NOMO-1 treated with dmso at 0.1 percent for 144 hours (cell line): ENCODE results near the gene APBA3.

Experiments used
- DNase-seq: peaks from one replicate; lab custom pipeline; 2025; ENCODE audit not compliant: unreplicated experiment; lab: John Stamatoyannopoulos, UW

The APBA3 gene

DNA sequence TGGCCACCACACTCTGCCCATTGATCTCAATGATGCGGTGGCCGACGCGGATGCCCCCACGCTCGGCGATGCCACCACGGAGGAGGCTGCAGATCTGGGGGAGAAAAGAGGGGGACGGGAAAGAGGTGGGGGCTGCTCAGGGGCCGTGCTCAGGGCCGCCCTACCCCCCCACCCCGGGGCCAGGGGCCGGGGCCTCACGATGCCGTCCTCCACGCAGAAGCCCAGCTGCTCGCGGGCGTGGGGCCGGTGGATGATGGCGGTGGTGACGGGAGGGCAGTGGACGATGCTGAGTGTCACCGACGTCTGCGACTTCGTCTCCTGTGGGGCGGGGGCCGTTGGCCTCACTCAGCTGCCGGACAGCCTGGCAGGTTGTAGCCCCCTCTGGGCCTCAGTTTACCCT lies 10.3 kb downstream of the APBA3 start:
- DNase-seq, result no peak

- no peak for DNase-seq
These were observed 11.3 kb downstream of the APBA3 start for GRCh38 chr19:3750211-3750610.

DNA sequence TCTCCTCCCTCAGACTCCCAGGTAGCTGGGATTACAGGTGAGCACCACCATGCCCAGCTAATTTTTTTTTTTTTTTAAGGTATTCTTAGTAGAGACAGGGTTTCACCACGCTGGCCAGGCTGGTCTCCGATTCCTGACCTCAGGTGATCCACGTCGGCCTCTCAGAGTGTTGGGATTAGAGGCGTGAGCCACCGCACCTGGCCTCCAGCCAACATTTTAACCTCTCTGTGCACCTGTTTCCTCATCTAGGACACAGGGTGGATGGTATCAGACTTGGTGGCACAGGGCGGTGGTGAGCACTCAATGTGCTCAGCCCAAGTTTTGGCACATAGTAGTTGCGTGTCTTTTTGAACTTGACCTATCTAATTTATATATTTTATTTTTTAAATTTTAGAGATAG lies 12.5 kb downstream of the APBA3 start:
- DNase-seq, result no peak

DNA sequence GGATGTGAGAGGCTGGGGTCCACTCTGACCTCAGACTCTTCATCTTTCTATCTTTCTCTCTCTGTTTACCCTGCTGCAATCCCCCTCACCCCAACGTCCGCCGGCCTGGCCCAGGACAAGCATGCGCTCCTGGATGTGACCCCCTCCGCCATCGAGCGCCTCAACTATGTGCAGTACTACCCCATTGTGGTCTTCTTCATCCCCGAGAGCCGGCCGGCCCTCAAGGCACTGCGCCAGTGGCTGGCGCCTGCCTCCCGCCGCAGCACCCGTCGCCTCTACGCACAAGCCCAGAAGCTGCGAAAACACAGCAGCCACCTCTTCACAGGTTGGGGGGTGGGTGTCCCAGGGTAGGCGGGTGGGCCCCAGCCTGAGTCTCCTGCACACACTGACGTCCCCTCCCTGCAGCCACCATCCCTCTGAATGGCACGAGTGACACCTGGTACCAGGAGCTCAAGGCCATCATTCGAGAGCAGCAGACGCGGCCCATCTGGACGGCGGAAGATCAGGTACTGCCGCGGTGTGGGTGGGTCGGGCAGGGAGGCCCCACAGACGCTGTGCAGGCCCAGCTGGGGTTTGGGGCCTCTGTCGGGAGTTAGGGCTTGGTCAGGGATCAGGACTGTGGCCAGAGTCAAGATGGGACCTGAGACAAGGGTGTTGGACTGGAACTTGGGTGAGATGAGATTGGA lies 15.0 kb downstream of the APBA3 start:
- DNase-seq, result no peak

GRCh38 chr19:3745363-3746045 lies 16.0 kb downstream of the APBA3 start:
- DNase-seq, result no peak

DNA sequence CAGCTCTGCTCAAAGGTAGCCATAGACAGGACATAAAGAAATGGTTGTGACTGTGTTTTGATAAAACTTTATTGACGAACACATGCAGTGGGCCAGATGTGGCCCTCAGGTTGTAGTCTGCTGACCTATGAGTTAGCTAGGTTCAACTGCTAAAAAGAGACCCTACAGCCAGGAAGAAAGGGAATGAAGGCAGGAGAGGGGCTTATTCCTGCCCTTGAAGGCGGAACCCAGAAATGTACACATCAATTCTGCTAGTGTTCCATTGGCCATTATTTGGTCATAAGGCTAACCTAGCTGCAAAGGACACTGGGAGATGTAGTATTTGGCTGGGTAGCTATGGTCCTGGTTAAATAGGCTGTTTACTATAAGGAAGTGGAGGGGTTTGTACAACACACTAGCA lies 18.0 kb downstream of the APBA3 start:
- no peak for DNase-seq

GRCh38 chr19:3740431-3740830 lies 21.1 kb downstream of the APBA3 start:
- DNase-seq, result no peak

- no peak for DNase-seq
These were observed 22.8 kb downstream of the APBA3 start for GRCh38 chr19:3738477-3739220.

DNA sequence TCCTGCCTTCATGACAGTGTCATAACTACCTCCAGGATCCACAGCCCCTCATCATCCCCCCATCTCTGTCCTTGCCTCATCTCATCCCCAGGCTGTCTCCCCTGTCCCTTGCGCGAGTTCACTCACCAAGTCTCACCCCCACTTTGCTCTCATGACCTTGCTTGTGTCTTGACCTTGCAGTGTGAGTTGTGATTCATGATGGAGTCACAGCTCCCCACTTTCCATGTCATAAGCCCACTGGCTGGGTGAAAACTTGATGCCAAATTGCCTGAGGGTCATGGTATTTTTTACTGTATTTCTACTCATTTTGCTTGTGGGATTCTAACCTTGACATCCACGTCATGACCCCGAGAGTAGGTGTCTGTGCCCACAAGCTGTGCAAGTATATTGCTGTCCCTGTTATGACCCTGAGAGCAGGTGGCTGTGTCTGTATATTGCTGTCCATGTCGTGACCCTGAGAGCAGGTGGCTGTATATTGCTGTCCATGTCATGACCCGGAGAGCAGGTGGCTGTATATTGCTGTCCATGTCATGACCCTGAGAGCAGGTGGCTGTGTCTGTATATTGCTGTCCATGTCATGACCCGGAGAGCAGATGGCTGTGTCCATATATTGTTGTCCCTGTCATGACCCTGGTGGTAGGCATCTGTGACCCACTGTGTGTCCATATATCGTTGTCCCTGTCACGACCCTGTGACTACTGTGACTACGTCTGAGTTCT lies 23.8 kb downstream of the APBA3 start:
- DNase-seq, result no peak

DNA sequence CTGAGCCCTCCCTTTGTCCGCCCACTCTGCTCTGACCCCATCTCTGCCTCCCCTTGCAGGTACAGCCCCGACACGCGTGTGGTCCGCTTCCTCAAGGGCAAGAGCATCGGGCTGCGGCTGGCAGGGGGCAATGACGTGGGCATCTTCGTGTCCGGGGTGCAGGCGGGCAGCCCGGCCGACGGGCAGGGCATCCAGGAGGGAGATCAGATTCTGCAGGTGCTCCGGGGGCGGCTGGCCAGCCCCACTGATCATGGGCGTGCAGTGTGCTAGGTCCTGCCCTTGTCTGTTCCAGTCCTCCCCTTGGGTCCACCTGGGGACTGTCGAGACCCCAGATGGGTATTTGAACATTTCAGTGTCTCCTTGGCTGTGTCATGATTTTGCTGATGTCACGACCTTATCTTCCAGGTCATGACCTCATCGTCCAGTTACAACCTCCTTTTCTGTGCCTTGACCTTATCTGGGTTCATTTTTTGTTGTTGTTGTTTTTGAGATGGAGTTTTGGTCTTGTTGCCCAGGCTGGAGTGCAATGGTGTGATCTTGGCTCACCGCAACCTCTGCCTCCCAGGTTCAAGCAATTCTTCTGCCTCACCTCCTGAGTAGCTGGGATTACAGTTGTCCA lies 25.3 kb downstream of the APBA3 start:
- DNase-seq, result no peak

GRCh38 chr19:3734310-3734600 lies 27.2 kb downstream of the APBA3 start:
- DNase-seq, result no peak

DNA sequence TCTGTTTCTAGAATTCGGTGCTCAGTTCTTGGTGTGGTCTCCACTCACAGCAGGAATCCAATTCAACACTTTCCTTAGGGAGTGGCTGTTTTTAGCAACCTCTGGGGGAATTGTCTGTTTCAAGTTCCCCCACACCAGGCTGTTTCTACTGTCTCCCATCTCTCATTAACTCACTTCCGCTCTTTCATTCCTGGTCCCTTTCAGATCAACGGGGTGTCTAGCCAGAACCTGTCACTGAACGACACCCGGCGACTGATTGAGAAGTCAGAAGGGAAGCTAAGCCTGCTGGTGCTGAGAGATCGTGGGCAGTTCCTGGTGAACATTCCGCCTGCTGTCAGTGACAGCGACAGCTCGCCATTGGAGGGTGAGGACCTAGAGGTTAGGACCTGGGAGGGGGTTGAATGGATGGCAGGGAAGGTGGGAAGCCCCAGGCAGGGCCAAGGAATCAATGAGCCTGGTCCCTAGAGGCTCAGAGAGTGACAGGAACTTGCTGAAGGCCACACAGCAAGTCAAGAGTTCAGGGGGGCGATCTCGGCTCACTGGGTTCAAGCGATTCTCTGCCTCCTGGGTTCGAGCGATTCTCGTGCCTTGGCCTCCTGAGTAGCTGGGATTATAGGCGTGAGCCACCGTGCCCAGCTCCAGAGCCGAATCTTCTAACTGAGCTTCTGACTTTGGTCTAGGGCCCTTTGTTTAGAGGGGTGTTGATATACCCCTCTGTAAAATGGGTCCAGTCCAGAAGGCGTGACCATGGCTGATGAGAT lies 27.8 kb downstream of the APBA3 start:
- no peak for DNase-seq

- no peak for DNase-seq
These were observed 29.4 kb downstream of the APBA3 start for GRCh38 chr19:3732108-3732507.

GRCh38 chr19:3730457-3730958 lies 31.0 kb downstream of the APBA3 start:
- DNase-seq, result no peak

DNA sequence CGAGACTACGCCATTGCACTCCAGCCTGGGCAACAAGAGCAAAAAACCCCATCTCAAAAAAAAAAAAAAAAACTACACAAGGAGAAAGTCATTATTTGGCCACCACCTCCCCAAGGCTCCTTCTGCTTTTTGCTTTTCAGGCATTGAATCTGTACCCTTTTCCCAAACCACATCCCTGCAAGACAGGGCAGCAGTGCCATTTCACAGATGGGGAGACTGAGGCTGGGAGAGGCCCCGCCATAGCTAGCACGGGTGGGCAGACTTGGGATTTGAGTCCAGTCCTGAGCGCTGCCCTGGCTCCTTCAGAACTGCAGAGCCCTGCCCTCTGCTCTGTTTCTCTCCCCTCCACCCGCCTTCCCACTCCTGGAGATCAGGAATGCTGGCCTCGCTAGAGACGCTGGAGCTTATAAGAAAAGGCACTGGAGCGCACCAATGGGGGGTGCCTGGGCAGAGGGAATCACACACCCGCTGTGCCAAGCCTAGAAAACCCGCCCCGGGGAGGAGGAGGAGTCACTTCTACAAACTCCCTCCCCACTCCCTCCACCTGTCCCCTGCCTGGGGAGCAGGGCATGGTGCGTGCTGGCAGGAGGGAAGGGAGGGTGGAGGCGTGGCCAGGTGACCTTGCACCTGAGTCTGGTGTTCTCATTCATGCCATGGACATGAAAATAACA lies 35.7 kb downstream of the APBA3 start:
- DNase-seq, result no peak

GRCh38 chr19:3725121-3725520 lies 36.4 kb downstream of the APBA3 start:
- DNase-seq, result no peak

GRCh38 chr19:3723883-3724282 lies 37.6 kb downstream of the APBA3 start:
- DNase-seq, result no peak

- DNase-seq, result no peak
These were observed 38.4 kb downstream of the APBA3 start for GRCh38 chr19:3723110-3723488.

- DNase-seq, result no peak
These were observed 38.9 kb downstream of the APBA3 start for GRCh38 chr19:3722443-3723109.
